GM12878 (cell line): Measurements from ENCODE around the gene WHRN. TPM values are rescaled to one million over a fixed set of nuclear protein-coding genes. Genes with fewer than 3 reads are reported as not detected.

Source experiments
- ATAC-seq: fragments of 200-7000 bp; cut with Tn5 transposase; 3 replicates; pipeline ENCODE4 v1.9.1; 2020; ENCODE audit warnings: mild to moderate bottlenecking, moderate library complexity
- BruUV-seq: library from RNA; stranded (reverse); fragments of 400-500 nt; replicated peaks from 2 replicates; lab custom pipeline; 2021; lab: Mats Ljungman, UMichigan
- CTCF ChIA-PET: fragments of 300-600 bp; sonication (Branson Sonifier 250); formaldehyde crosslinking; extraction: SDS; loops from one replicate; lab custom pipeline; 2021; ENCODE audit warnings: inconsistent platforms; lab: Yijun Ruan, JAX
- POLR2A ChIA-PET: fragments of 350-600 bp; formaldehyde crosslinking; extraction: SDS; loops from one replicate; lab custom pipeline; 2021; ENCODE audit warnings: inconsistent platforms; lab: Charles Lee
- RAD21 ChIA-PET: fragments of 300-600 bp; sonication (Branson Sonifier 250); formaldehyde crosslinking; loops from one replicate; lab custom pipeline; 2023; ENCODE audit warnings: antibody characterized with exemption; ENCODE audit not compliant: unreplicated experiment; lab: Charles Lee
- SMC1A ChIA-PET: fragments of 300-600 bp; sonication (Branson Sonifier 250); formaldehyde crosslinking; loops from one replicate; lab custom pipeline; 2023; ENCODE audit not compliant: unreplicated experiment, uncharacterized antibody; lab: Charles Lee
- DNase-seq: peaks from one replicate; pipeline ENCODE4 v3.0.0-alpha.2; 2011; ENCODE audit warnings: low read depth, low spot score
- FAIRE-seq: peaks from 3 replicates; lab custom pipeline; 2011; peaks lifted over from hg19 to GRCh38; lab: Jason Lieb, UNC
- H2AFZ ChIP-seq: 2 replicates; pipeline ENCODE4 v1.6.0; 2011; ENCODE audit warnings: low read depth, low read length, control low read depth; ENCODE audit not compliant: control insufficient read depth
- H3K27ac ChIP-seq: 2 replicates; pipeline ENCODE4 v1.5.1; 2011; ENCODE audit warnings: control low read depth; ENCODE audit not compliant: control insufficient read depth, insufficient read depth
- H3K27me3 ChIP-seq, 2 experiments: replicated peaks in 1 of 2; 2 replicates each; pipeline versions ENCODE4 v1.6.0 to v1.6.1; 2011; ENCODE audit warnings: low read length in 1 of 2; ENCODE audit not compliant: control insufficient read depth in 2 of 2, insufficient read depth in 2 of 2
- H3K36me3 ChIP-seq, 2 experiments: 2 replicates each; pipeline ENCODE4 v1.5.1; 2011; ENCODE audit warnings: low read length in 1 of 2; ENCODE audit not compliant: control insufficient read depth in 2 of 2, insufficient read depth in 2 of 2
- H3K4me1 ChIP-seq: 2 replicates; pipeline ENCODE4 v1.6.1; 2011; ENCODE audit warnings: mild to moderate bottlenecking, low read length, moderate library complexity, mixed read lengths; ENCODE audit not compliant: control insufficient read depth, insufficient read depth
- H3K4me2 ChIP-seq: 2 replicates; pipeline ENCODE4 v1.6.0; 2011; ENCODE audit warnings: control low read depth; ENCODE audit not compliant: control insufficient read depth, insufficient read depth
- H3K4me3 ChIP-seq: fragments of 200-600 bp; sonication (generic); 2 replicates; pipeline ENCODE4 v1.5.1; 2016
- H3K79me2 ChIP-seq: 2 replicates; pipeline ENCODE4 v1.6.0; 2011; ENCODE audit warnings: low read length; ENCODE audit not compliant: control insufficient read depth, insufficient read depth
- H3K9ac ChIP-seq: 2 replicates; pipeline ENCODE4 v1.8.0; 2011; ENCODE audit warnings: low read length, control low read depth, mixed read lengths; ENCODE audit not compliant: control insufficient read depth, insufficient read depth
- H3K9me3 ChIP-seq: replicated peaks from 3 replicates; pipeline ENCODE4 v1.5.1; 2011; ENCODE audit warnings: mild to moderate bottlenecking, low read length; ENCODE audit not compliant: control insufficient read depth, insufficient read depth
- H4K20me1 ChIP-seq: 2 replicates; pipeline ENCODE4 v1.6.0; 2011; ENCODE audit not compliant: control insufficient read depth, insufficient read depth
- ETV6 ChIP-seq, 2 experiments: fragments of 450-650 bp in 1 of 2; IDR thresholded peaks in 1 of 2; conservative IDR thresholded peaks in 1 of 2; 2 replicates each; pipeline ENCODE4 v1.6.1; 2014; ENCODE audit warnings: antibody characterized with exemption in 1 of 2, borderline replicate concordance in 1 of 2, low read depth in 1 of 2, mild to moderate bottlenecking in 1 of 2, moderate library complexity in 1 of 2
- FOXK2 ChIP-seq: fragments of 450-650 bp; IDR thresholded peaks from 2 replicates; pipeline ENCODE4 v1.6.1; 2017; ENCODE audit warnings: mild to moderate bottlenecking, moderate library complexity
- LARP7 ChIP-seq: fragments of 450-650 bp; IDR thresholded peaks from 2 replicates; pipeline ENCODE4 v1.6.1; 2017; ENCODE audit warnings: mild to moderate bottlenecking
- NBN ChIP-seq: fragments of 450-650 bp; IDR thresholded peaks from 2 replicates; pipeline ENCODE4 v1.6.1; 2016
- NR2F1 ChIP-seq: fragments of 450-650 bp; conservative IDR thresholded peaks from 2 replicates; pipeline ENCODE4 v1.6.1; 2017; ENCODE audit warnings: mild to moderate bottlenecking
- SMAD1 ChIP-seq: fragments of 450-650 bp; IDR thresholded peaks from 2 replicates; pipeline ENCODE4 v1.6.1; 2018; ENCODE audit warnings: mild to moderate bottlenecking, low read depth; ENCODE audit not compliant: partially characterized antibody
- SPI1 ChIP-seq: IDR thresholded peaks from 2 replicates; pipeline ENCODE4 v1.6.1; 2011; ENCODE audit warnings: low read depth, mild to moderate bottlenecking, low read length, moderate library complexity, borderline replicate concordance; ENCODE audit not compliant: insufficient read depth
- TAF1 ChIP-seq: IDR thresholded peaks from 2 replicates; pipeline ENCODE4 v1.6.1; 2011; ENCODE audit warnings: mild to moderate bottlenecking, low read depth, low read length, borderline replicate concordance
- WGBS: methylation state at CpG from one replicate; pipeline ENCODE4 v1.1.6; 2016; ENCODE audit warnings: low lambda C conversion rate; ENCODE audit not compliant: insufficient replicate concordance, insufficient coverage; ENCODE audit errors: missing lambda C conversion rate; 5-methylcytosine and 5-hydroxymethylcytosine counted together
- in situ Hi-C: fragments of 300-500 bp; cut with MboI; formaldehyde crosslinking; loops from 9 replicates; pipeline ENCODE4 v1.14.3; 2018; ENCODE audit warnings: mixed read lengths
- intact Hi-C: fragments of 100-400 bp; cut with micrococcal nuclease; formaldehyde crosslinking; loops from one replicate; pipeline ENCODE4 v1.14.2; 2022; ENCODE audit not compliant: unreplicated experiment
- polyA plus RNA-seq, 11 experiments: library from polyadenylated mRNA; depleted of rRNA in 4 of 11; unstranded in 6 of 11; stranded (reverse) in 5 of 11; fragments of >200 nt; fragmentation: Nextera tagmentation in 4 of 11; fragmentation: Illumina TruSeq in 1 of 11; extraction: Ambion mirVana in 4 of 11; extraction: Trizol in 1 of 11; gene quantifications; 1 replicate in 1 of 11; 2 replicates in 10 of 11; pipeline versions ENCODE4 v1.2.1 to v1.2.3, GENCODE V29; 2011 to 2016; ENCODE audit warnings: inconsistent platforms in 2 of 11, missing spikeins in 2 of 11, low read depth in 1 of 11
- total RNA-seq, 4 experiments: library from RNA; depleted of rRNA in 3 of 4; stranded (reverse); fragments of >200 nt in 3 of 4; fragmentation: Illumina TruSeq in 1 of 4; extraction: Trizol in 1 of 4; gene quantifications; 2 replicates each; pipeline versions ENCODE4 v1.2.1 to v1.2.3, GENCODE V29; 2013 to 2021
- TF ChIP-seq, protein P1 (sequence below): fragments of 450-650 bp; formaldehyde crosslinking; IDR thresholded peaks from 2 replicates; pipeline ENCODE4 v1.4.0; 2020; ENCODE audit warnings: mild to moderate bottlenecking, moderate library complexity
- TF ChIP-seq, protein P2 (sequence below): fragments of 450-650 bp; IDR thresholded peaks from 2 replicates; pipeline ENCODE4 v1.6.1; 2016; ENCODE audit warnings: mild to moderate bottlenecking
- TF ChIP-seq, protein P3 (sequence below): fragments of 450-650 bp; IDR thresholded peaks from 2 replicates; pipeline ENCODE4 v1.6.1; 2017; ENCODE audit warnings: mild to moderate bottlenecking, low read depth, inconsistent platforms; ENCODE audit not compliant: poor library complexity, severe bottlenecking
- TF ChIP-seq, protein P4 (sequence below): fragments of 450-650 bp; IDR thresholded peaks from 2 replicates; pipeline ENCODE4 v1.6.1; 2016; ENCODE audit warnings: mild to moderate bottlenecking

Gene WHRN
- total and polyA plus RNA-seq, 10 of the 15 experiments (the other 5 are each of a cell fraction or from before 2014, with no cell fraction given), result 0.04 to 18.2 (median 0.68) TPM; not detected in 1

DNA sequence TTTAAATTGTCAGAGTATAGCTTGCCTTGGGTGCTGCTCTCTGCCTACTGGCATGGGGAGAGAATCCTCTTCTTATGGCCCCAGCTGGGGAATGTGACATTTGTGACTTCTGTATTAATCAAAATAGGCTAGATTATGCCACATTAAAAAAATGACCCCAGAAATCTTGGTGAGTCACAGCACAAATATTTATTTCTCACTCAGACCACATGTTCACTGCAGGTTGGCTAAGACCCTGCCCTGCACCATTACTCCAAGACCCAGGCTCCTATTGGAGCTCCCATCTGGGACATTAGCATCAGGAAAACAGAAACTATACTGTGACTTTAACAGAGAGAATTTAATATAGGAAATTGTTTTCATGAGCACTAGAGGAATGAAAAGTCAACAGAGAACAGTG is 16.6 kb upstream of the WHRN start (continued):
- TF ChIP-seq, protein P1, sequence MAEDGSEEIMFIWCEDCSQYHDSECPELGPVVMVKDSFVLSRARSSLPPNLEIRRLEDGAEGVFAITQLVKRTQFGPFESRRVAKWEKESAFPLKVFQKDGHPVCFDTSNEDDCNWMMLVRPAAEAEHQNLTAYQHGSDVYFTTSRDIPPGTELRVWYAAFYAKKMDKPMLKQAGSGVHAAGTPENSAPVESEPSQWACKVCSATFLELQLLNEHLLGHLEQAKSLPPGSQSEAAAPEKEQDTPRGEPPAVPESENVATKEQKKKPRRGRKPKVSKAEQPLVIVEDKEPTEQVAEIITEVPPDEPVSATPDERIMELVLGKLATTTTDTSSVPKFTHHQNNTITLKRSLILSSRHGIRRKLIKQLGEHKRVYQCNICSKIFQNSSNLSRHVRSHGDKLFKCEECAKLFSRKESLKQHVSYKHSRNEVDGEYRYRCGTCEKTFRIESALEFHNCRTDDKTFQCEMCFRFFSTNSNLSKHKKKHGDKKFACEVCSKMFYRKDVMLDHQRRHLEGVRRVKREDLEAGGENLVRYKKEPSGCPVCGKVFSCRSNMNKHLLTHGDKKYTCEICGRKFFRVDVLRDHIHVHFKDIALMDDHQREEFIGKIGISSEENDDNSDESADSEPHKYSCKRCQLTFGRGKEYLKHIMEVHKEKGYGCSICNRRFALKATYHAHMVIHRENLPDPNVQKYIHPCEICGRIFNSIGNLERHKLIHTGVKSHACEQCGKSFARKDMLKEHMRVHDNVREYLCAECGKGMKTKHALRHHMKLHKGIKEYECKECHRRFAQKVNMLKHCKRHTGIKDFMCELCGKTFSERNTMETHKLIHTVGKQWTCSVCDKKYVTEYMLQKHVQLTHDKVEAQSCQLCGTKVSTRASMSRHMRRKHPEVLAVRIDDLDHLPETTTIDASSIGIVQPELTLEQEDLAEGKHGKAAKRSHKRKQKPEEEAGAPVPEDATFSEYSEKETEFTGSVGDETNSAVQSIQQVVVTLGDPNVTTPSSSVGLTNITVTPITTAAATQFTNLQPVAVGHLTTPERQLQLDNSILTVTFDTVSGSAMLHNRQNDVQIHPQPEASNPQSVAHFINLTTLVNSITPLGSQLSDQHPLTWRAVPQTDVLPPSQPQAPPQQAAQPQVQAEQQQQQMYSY (CRISPR knock-in tag), result no peak
- no peak for TF ChIP-seq LARP7
- no peak for TF ChIP-seq ETV6 (conservative IDR thresholded peaks at IDR 0.05 in 1 of 2, IDR thresholded peaks at IDR 0.05 in 1 of 2; ENCODE audit: borderline replicate concordance in 1 of 2, low read depth in 1 of 2)
- TF ChIP-seq, all 136 proteins: peak for 0

DNA sequence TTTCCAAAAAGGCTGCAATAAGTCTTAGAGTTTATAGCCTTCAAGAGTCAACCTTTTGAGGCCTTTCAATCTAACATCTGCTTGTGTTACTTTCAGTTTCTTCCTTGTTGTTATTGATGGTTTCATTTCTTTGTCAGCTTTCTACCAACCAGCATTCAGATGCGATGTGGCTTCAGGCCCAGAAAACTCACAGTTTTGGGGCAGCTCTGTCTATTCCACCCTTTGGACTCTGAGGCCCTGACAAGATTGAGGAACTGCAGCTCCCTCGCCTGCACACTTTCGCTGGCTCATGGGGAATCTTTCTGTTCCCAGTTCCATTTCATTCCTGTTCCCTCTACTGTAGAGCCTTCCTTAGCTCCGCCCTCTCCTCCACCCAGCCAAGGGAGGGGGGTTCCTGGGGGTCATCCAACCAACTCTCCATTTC is 13.3 kb upstream of the WHRN start:
- DNase-seq (peak; percentile 7), FAIRE-seq (peak; percentile 61), ATAC-seq (peak; percentile 83)
- ChIA-PET POLR2A (interaction anchor here (0.6 to 1.5 kb wide), 4 partner anchors 17 to 89 kb away, joined by 3 to 7 read pairs (median 4); partner anchors contain the start of gene ATP6V1G1), RAD21 (interaction anchor here (1.0 to 3.4 kb wide), 10 partner anchors 7 to 143 kb away, joined by 3 to 15 read pairs (median 4); partner anchors contain the start of gene WHRN), CTCF (interaction anchor here (0.7 to 5.1 kb wide), 10 partner anchors 8 to 388 kb away, joined by 3 to 35 read pairs (median 3); partner anchors contain the start of gene WHRN), SMC1A (interaction anchor here (0.7 to 3.4 kb wide), 13 partner anchors 10 to 135 kb away, joined by 3 to 19 read pairs (median 4); no protein-coding TSS in a partner anchor)
- Histone ChIP-seq H3K27me3 (peaks cover 0 to 3% of the 10 kb centered on the region in 2 experiments; a peak in 2 of 4 replicates), H3K9me3 (no peaks in the 10 kb centered on the region), H3K9ac (no peak overlapping the region), H3K4me3 (no peak overlapping the region), H3K4me2 (peak overlapping the region; percentile 81), H3K27ac (peak overlapping the region; percentile 19; the same call in 1 of the 2 replicates), H4K20me1 (no peaks in the 10 kb centered on the region), H3K36me3 (no peaks in the 10 kb centered on the region), H3K79me2 (no peaks in the 10 kb centered on the region), H3K4me1 (peaks cover 7% of the 10 kb centered on the region), H2AFZ (peak overlapping the region; percentile 81)
- BruUV-seq, result no TSS peak
- 50% methylated on average over 4 of the region's 4 CpGs for WGBS
- intact Hi-C loops (no loop called here), in situ Hi-C loops (no loop called here)
- TF ChIP-seq SPI1 (peak; percentile 42; the same call in 1 of the 2 replicates), NBN (0 out of 2 replicates have a peak, but pooled peaks have one; percentile 27), SMAD1 (no peak), NR2F1 (0 out of 2 replicates have a peak, but pooled peaks have one; percentile 6), FOXK2 (peak; percentile 71), TAF1 (peak; percentile 60; the same call in 1 of the 2 replicates)
- TF ChIP-seq, protein P2, sequence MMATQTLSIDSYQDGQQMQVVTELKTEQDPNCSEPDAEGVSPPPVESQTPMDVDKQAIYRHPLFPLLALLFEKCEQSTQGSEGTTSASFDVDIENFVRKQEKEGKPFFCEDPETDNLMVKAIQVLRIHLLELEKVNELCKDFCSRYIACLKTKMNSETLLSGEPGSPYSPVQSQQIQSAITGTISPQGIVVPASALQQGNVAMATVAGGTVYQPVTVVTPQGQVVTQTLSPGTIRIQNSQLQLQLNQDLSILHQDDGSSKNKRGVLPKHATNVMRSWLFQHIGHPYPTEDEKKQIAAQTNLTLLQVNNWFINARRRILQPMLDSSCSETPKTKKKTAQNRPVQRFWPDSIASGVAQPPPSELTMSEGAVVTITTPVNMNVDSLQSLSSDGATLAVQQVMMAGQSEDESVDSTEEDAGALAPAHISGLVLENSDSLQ, result peak; percentile 74
- TF ChIP-seq, protein P3, sequence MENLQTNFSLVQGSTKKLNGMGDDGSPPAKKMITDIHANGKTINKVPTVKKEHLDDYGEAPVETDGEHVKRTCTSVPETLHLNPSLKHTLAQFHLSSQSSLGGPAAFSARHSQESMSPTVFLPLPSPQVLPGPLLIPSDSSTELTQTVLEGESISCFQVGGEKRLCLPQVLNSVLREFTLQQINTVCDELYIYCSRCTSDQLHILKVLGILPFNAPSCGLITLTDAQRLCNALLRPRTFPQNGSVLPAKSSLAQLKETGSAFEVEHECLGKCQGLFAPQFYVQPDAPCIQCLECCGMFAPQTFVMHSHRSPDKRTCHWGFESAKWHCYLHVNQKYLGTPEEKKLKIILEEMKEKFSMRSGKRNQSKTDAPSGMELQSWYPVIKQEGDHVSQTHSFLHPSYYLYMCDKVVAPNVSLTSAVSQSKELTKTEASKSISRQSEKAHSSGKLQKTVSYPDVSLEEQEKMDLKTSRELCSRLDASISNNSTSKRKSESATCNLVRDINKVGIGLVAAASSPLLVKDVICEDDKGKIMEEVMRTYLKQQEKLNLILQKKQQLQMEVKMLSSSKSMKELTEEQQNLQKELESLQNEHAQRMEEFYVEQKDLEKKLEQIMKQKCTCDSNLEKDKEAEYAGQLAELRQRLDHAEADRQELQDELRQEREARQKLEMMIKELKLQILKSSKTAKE, result peak; percentile 39
- TF ChIP-seq, protein P4, sequence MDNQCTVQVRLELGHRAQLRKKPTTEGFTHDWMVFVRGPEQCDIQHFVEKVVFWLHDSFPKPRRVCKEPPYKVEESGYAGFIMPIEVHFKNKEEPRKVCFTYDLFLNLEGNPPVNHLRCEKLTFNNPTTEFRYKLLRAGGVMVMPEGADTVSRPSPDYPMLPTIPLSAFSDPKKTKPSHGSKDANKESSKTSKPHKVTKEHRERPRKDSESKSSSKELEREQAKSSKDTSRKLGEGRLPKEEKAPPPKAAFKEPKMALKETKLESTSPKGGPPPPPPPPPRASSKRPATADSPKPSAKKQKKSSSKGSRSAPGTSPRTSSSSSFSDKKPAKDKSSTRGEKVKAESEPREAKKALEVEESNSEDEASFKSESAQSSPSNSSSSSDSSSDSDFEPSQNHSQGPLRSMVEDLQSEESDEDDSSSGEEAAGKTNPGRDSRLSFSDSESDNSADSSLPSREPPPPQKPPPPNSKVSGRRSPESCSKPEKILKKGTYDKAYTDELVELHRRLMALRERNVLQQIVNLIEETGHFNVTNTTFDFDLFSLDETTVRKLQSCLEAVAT, result 0 out of 2 replicates have a peak, but pooled peaks have one; percentile 18
